GM12878 (cell line): ENCODE data around the gene RPL27A. TPM values are rescaled to one million over a fixed set of nuclear protein-coding genes. Genes with fewer than 3 reads are reported as not detected.

Source experiments
- ATAC-seq: fragments of 200-7000 bp; cut with Tn5 transposase; 3 replicates; pipeline ENCODE4 v1.9.1; 2020; ENCODE audit warnings: mild to moderate bottlenecking, moderate library complexity
- BruUV-seq: library from RNA; stranded (reverse); fragments of 400-500 nt; replicated peaks from 2 replicates; lab custom pipeline; 2021; lab: Mats Ljungman, UMichigan
- CTCF ChIA-PET: fragments of 300-600 bp; sonication (Branson Sonifier 250); formaldehyde crosslinking; extraction: SDS; loops from one replicate; lab custom pipeline; 2021; ENCODE audit warnings: inconsistent platforms; lab: Yijun Ruan, JAX
- POLR2A ChIA-PET: fragments of 350-600 bp; formaldehyde crosslinking; extraction: SDS; loops from one replicate; lab custom pipeline; 2021; ENCODE audit warnings: inconsistent platforms; lab: Charles Lee
- RAD21 ChIA-PET: fragments of 300-600 bp; sonication (Branson Sonifier 250); formaldehyde crosslinking; loops from one replicate; lab custom pipeline; 2023; ENCODE audit warnings: antibody characterized with exemption; ENCODE audit not compliant: unreplicated experiment; lab: Charles Lee
- SMC1A ChIA-PET: fragments of 300-600 bp; sonication (Branson Sonifier 250); formaldehyde crosslinking; loops from one replicate; lab custom pipeline; 2023; ENCODE audit not compliant: unreplicated experiment, uncharacterized antibody; lab: Charles Lee
- DNase-seq: peaks from one replicate; pipeline ENCODE4 v3.0.0-alpha.2; 2011; ENCODE audit warnings: low read depth, low spot score
- FAIRE-seq: peaks from 3 replicates; lab custom pipeline; 2011; peaks lifted over from hg19 to GRCh38; lab: Jason Lieb, UNC
- H2AFZ ChIP-seq: 2 replicates; pipeline ENCODE4 v1.6.0; 2011; ENCODE audit warnings: low read depth, low read length, control low read depth; ENCODE audit not compliant: control insufficient read depth
- H3K27ac ChIP-seq: 2 replicates; pipeline ENCODE4 v1.5.1; 2011; ENCODE audit warnings: control low read depth; ENCODE audit not compliant: control insufficient read depth, insufficient read depth
- H3K27me3 ChIP-seq, 2 experiments: replicated peaks in 1 of 2; 2 replicates each; pipeline versions ENCODE4 v1.6.0 to v1.6.1; 2011; ENCODE audit warnings: low read length in 1 of 2; ENCODE audit not compliant: control insufficient read depth in 2 of 2, insufficient read depth in 2 of 2
- H3K36me3 ChIP-seq, 2 experiments: 2 replicates each; pipeline ENCODE4 v1.5.1; 2011; ENCODE audit warnings: low read length in 1 of 2; ENCODE audit not compliant: control insufficient read depth in 2 of 2, insufficient read depth in 2 of 2
- H3K4me1 ChIP-seq: 2 replicates; pipeline ENCODE4 v1.6.1; 2011; ENCODE audit warnings: mild to moderate bottlenecking, low read length, moderate library complexity, mixed read lengths; ENCODE audit not compliant: control insufficient read depth, insufficient read depth
- H3K4me2 ChIP-seq: 2 replicates; pipeline ENCODE4 v1.6.0; 2011; ENCODE audit warnings: control low read depth; ENCODE audit not compliant: control insufficient read depth, insufficient read depth
- H3K4me3 ChIP-seq: fragments of 200-600 bp; sonication (generic); 2 replicates; pipeline ENCODE4 v1.5.1; 2016
- H3K79me2 ChIP-seq: 2 replicates; pipeline ENCODE4 v1.6.0; 2011; ENCODE audit warnings: low read length; ENCODE audit not compliant: control insufficient read depth, insufficient read depth
- H3K9ac ChIP-seq: 2 replicates; pipeline ENCODE4 v1.8.0; 2011; ENCODE audit warnings: low read length, control low read depth, mixed read lengths; ENCODE audit not compliant: control insufficient read depth, insufficient read depth
- H3K9me3 ChIP-seq: replicated peaks from 3 replicates; pipeline ENCODE4 v1.5.1; 2011; ENCODE audit warnings: mild to moderate bottlenecking, low read length; ENCODE audit not compliant: control insufficient read depth, insufficient read depth
- H4K20me1 ChIP-seq: 2 replicates; pipeline ENCODE4 v1.6.0; 2011; ENCODE audit not compliant: control insufficient read depth, insufficient read depth
- CEBPB ChIP-seq, 2 experiments: fragments of 150-350 bp in 1 of 2; IDR thresholded peaks; 2 replicates each; pipeline ENCODE4 v1.6.1; 2012 to 2014; ENCODE audit warnings: low read depth in 2 of 2, low read length in 2 of 2, borderline replicate concordance in 1 of 2, inconsistent platforms in 1 of 2
- DPF2 ChIP-seq: fragments of 450-650 bp; IDR thresholded peaks from 2 replicates; pipeline ENCODE4 v1.6.1; 2017; ENCODE audit warnings: mild to moderate bottlenecking
- RFX5 ChIP-seq: IDR thresholded peaks from 2 replicates; pipeline ENCODE4 v1.6.1; 2011; ENCODE audit warnings: low read depth, low read length, improper control_type of control experiment
- SRF ChIP-seq, 2 experiments: IDR thresholded peaks; 2 replicates each; pipeline ENCODE4 v1.6.1; 2011; ENCODE audit warnings: low read depth in 2 of 2, low read length in 2 of 2, mild to moderate bottlenecking in 1 of 2, moderate library complexity in 1 of 2
- TCF3 ChIP-seq: IDR thresholded peaks from 2 replicates; pipeline ENCODE4 v1.6.1; 2012; ENCODE audit warnings: low read depth, mild to moderate bottlenecking, low read length, borderline replicate concordance; ENCODE audit not compliant: insufficient read depth
- WGBS: methylation state at CpG from one replicate; pipeline ENCODE4 v1.1.6; 2016; ENCODE audit warnings: low lambda C conversion rate; ENCODE audit not compliant: insufficient replicate concordance, insufficient coverage; ENCODE audit errors: missing lambda C conversion rate; 5-methylcytosine and 5-hydroxymethylcytosine counted together
- in situ Hi-C: fragments of 300-500 bp; cut with MboI; formaldehyde crosslinking; loops from 9 replicates; pipeline ENCODE4 v1.14.3; 2018; ENCODE audit warnings: mixed read lengths
- intact Hi-C: fragments of 100-400 bp; cut with micrococcal nuclease; formaldehyde crosslinking; loops from one replicate; pipeline ENCODE4 v1.14.2; 2022; ENCODE audit not compliant: unreplicated experiment
- polyA plus RNA-seq, 11 experiments: library from polyadenylated mRNA; depleted of rRNA in 4 of 11; unstranded in 6 of 11; stranded (reverse) in 5 of 11; fragments of >200 nt; fragmentation: Nextera tagmentation in 4 of 11; fragmentation: Illumina TruSeq in 1 of 11; extraction: Ambion mirVana in 4 of 11; extraction: Trizol in 1 of 11; gene quantifications; 1 replicate in 1 of 11; 2 replicates in 10 of 11; pipeline versions ENCODE4 v1.2.1 to v1.2.3, GENCODE V29; 2011 to 2016; ENCODE audit warnings: inconsistent platforms in 2 of 11, missing spikeins in 2 of 11, low read depth in 1 of 11
- total RNA-seq, 4 experiments: library from RNA; depleted of rRNA in 3 of 4; stranded (reverse); fragments of >200 nt in 3 of 4; fragmentation: Illumina TruSeq in 1 of 4; extraction: Trizol in 1 of 4; gene quantifications; 2 replicates each; pipeline versions ENCODE4 v1.2.1 to v1.2.3, GENCODE V29; 2013 to 2021
- TF ChIP-seq, protein P1 (sequence below): IDR thresholded peaks from 2 replicates; pipeline ENCODE4 v1.6.1; 2011; ENCODE audit warnings: low read depth, mild to moderate bottlenecking, low read length, moderate library complexity, borderline replicate concordance; ENCODE audit errors: extremely low read depth
- TF ChIP-seq, protein P2 (sequence below): fragments of 450-650 bp; IDR thresholded peaks from 2 replicates; pipeline ENCODE4 v1.6.1; 2017; ENCODE audit warnings: mild to moderate bottlenecking, low read depth, inconsistent platforms; ENCODE audit not compliant: poor library complexity, severe bottlenecking

Gene RPL27A
- total and polyA plus RNA-seq, 10 of the 15 experiments (the other 5 are each of a cell fraction or from before 2014, with no cell fraction given), result 978 to 4,776 (median 1,959) TPM

DNA sequence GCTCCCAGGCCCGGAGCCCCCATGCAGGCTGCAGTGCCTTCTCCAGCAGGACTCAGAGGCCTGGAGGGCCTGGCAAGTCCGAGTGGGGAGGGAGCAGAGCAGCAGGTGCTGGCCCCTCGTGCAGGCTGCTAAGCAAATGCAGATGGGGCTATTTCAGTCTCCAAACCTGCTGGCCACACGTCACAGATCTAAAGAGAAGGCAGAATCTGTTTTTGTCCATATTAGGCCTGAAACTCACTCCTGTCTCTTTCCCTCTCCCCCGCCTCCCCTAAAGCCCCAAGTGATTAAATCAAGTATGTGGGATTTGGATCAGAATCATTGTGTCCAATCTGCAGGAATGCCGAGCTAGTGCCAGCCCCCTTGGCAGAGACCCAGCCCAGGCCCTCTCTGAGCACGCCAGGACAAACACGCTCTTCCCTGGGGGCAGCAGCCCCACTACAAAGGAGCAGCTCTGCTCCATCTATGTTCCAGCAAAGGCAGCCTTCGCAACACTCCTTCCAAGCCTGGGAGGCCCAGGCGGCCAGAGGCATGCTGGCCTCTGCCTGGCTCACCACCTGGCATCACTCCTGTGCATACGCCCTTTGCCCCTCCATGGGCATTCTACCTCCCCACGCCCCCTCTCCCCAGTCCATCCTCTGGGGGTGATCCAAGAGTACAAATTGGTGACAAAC, 26.5 kb downstream of the RPL27A start:
- Histone ChIP-seq H3K4me1 (no peaks in the 10 kb centered on the region), H3K36me3 (no peaks in the 10 kb centered on the region), H3K4me3 (no peak overlapping the region), H3K9ac (no peak overlapping the region), H3K27me3 (no peaks in the 10 kb centered on the region), H4K20me1 (no peaks in the 10 kb centered on the region), H3K4me2 (no peak overlapping the region), H3K27ac (no peak overlapping the region), H3K79me2 (no peaks in the 10 kb centered on the region), H2AFZ (no peak overlapping the region), H3K9me3 (no peaks in the 10 kb centered on the region)
- CTCF ChIA-PET, result no interaction called here
- in situ Hi-C loops, result no loop called here
- POLR2A ChIA-PET, result no interaction called here
- TF ChIP-seq SRF (IDR thresholded peaks at IDR 0.05; ENCODE audit: low read depth in 2 of 2, low read length in 2 of 2), result peak in 1 of 2 experiments; percentile 85; a peak in 2 of 4 replicates
- no peak for TF ChIP-seq TCF3
- TF ChIP-seq, protein P1, sequence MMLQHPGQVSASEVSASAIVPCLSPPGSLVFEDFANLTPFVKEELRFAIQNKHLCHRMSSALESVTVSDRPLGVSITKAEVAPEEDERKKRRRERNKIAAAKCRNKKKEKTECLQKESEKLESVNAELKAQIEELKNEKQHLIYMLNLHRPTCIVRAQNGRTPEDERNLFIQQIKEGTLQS, result no peak
- no peak for TF ChIP-seq DPF2
- TF ChIP-seq CEBPB (IDR thresholded peaks at IDR 0.05; ENCODE audit: borderline replicate concordance in 1 of 2, low read depth in 2 of 2, low read length in 2 of 2), result no peak
- TF ChIP-seq, protein P2, sequence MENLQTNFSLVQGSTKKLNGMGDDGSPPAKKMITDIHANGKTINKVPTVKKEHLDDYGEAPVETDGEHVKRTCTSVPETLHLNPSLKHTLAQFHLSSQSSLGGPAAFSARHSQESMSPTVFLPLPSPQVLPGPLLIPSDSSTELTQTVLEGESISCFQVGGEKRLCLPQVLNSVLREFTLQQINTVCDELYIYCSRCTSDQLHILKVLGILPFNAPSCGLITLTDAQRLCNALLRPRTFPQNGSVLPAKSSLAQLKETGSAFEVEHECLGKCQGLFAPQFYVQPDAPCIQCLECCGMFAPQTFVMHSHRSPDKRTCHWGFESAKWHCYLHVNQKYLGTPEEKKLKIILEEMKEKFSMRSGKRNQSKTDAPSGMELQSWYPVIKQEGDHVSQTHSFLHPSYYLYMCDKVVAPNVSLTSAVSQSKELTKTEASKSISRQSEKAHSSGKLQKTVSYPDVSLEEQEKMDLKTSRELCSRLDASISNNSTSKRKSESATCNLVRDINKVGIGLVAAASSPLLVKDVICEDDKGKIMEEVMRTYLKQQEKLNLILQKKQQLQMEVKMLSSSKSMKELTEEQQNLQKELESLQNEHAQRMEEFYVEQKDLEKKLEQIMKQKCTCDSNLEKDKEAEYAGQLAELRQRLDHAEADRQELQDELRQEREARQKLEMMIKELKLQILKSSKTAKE, result no peak
- TF ChIP-seq RFX5, result no peak
- ATAC-seq (peak; percentile 26), FAIRE-seq (no peak), DNase-seq (no peak)
- RAD21 ChIA-PET, result no interaction called here
- intact Hi-C loops, result no loop called here
- no TSS peak for BruUV-seq
- SMC1A ChIA-PET, result no interaction called here
- 47% methylated on average over 11 of the region's 12 CpGs for WGBS
